NCI-H2196 (cell line): Measurements from ENCODE around the gene USP35.

ENCODE experiments used
- DNase-seq: peaks from one replicate; lab custom pipeline; 2025; ENCODE audit not compliant: unreplicated experiment; lab: John Stamatoyannopoulos, UW

Gene USP35

DNA sequence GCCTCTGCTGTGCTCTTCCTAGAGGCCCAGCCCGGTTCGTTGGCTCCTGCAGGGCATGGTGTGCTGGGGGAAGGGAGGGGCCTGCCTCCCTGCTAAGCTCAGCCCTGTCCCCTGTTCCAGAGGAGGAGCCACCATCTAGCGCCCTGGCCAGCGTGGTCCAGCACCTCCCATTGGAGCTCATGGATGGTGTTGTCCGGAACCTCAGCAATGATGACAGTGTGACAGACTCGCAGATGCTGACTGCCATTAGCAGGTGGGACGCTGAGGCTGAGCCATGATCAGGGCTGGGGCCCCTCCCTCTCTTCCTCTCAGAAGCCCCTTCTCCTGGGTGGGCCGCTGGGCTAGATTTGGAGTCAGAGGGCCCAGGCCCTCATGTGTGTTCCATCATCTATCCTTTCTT is 9.1 kb downstream of the USP35 start:
- DNase-seq, result no peak

- DNase-seq, result no peak
Measured at GRCh38 chr11:78199015-78199652, 10.4 kb downstream of the USP35 start.

- no peak for DNase-seq
Measured at GRCh38 chr11:78199653-78200015, 10.9 kb downstream of the USP35 start.

GRCh38 chr11:78200061-78200460 is 11.3 kb downstream of the USP35 start:
- no peak for DNase-seq

DNA sequence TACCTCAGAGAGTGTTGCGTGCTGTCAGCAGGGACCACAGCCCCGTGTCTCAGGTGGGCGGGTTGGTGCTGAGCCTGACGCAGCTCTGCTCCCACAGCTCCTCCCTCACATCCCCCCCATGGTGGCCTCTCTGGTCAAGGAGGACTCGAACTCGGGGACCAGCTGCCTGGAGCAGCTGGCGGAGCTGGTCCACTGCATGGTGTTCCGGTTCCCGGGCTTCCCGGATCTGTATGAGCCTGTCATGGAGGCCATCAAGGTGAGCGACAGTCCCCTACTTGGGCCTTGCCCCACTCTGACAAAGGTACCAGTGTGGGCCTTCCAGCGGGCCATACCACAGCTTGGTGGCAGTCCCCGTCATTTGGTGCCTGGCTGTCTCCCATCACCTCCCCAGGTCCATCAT is 11.8 kb downstream of the USP35 start:
- no peak for DNase-seq

DNA sequence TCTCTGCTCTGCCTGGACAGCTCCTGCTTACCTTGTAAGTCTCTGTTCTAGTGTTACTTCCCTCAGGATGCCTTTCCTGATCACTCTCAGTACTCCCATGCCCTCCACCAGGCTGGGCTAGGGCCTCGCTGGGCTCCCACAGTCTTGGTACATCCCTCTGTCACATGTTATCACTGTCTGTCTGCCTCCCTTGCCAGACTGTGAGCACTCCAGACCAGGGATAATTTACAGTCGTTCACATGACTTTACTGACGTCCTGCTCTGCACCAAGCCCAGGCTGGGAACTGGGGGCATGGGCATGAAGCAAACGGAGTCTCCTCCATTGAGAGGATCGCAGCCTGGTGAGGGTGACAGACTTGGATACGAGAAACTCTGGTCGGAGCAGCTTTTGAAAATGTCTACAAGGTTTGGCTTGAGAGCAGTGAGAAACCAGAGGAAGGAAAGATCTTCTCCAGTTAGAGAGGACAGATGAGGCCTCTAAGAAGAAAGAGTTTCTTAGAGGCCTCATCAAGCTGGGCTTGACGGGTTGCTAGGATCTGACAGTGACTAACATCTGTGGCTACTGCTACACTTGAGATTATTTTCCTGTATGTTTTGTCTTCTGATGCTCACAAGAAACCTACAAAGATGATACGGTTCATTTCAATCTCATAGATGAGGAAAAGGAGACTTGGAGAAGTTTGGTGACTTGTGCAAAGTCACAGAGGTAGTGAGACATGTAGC is 12.5 kb downstream of the USP35 start:
- no peak for DNase-seq

GRCh38 chr11:78202733-78203167 is 14.0 kb downstream of the USP35 start:
- no peak for DNase-seq

- DNase-seq, result no peak
Measured at GRCh38 chr11:78203184-78203583, 14.5 kb downstream of the USP35 start.

GRCh38 chr11:78205256-78205655 is 16.5 kb downstream of the USP35 start:
- DNase-seq, result no peak

DNA sequence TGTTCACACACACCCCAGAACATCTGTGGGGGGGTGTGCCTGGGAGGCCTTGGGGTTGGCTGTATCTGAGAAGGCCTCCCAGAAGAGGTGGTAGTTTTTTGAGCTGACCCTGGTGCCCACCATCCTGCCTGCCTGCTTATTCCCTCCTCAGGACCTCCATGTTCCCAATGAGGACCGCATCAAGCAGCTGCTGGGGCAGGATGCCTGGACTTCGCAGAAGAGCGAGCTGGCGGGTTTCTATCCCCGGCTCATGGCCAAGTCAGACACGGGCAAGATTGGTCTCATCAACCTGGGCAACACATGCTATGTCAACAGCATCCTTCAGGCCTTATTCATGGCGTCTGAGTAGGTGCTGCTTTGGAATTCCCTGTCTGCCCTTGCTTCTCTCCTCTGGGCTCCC is 17.0 kb downstream of the USP35 start:
- DNase-seq, result no peak

- no peak for DNase-seq
Measured at GRCh38 chr11:78207532-78208256, 19.0 kb downstream of the USP35 start.

GRCh38 chr11:78208257-78209165 is 19.8 kb downstream of the USP35 start:
- DNase-seq, result no peak

DNA sequence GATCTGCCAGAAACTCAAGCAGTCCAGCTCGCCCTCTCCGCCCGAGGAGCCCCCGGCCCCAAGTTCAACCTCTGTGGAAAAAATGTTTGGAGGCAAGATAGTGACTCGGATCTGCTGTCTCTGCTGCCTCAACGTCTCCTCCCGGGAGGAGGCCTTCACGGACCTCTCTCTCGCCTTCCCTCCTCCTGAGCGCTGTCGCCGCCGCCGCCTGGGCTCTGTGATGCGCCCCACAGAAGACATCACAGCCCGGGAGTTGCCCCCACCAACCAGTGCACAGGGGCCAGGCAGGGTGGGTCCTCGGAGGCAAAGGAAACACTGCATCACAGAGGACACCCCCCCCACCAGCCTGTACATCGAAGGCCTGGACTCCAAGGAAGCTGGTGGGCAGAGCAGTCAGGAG is 20.8 kb downstream of the USP35 start:
- no peak for DNase-seq

DNA sequence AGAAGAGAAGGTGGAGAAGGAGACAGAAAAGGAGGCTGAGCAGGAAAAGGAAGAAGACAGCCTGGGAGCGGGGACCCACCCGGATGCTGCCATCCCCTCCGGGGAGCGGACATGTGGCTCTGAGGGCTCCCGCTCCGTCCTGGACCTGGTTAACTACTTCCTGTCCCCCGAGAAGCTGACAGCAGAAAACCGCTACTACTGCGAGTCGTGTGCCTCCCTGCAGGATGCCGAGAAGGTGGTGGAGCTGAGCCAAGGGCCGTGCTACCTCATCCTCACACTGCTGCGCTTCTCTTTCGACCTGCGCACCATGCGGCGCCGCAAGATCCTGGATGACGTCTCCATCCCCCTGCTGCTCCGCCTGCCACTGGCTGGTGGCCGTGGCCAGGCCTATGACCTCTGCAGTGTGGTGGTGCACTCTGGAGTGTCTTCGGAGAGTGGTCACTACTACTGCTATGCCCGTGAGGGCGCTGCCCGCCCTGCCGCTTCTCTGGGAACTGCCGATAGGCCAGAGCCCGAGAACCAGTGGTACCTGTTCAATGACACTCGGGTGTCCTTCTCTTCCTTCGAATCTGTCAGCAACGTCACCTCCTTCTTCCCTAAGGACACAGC is 21.4 kb downstream of the USP35 start:
- DNase-seq, result no peak

DNA sequence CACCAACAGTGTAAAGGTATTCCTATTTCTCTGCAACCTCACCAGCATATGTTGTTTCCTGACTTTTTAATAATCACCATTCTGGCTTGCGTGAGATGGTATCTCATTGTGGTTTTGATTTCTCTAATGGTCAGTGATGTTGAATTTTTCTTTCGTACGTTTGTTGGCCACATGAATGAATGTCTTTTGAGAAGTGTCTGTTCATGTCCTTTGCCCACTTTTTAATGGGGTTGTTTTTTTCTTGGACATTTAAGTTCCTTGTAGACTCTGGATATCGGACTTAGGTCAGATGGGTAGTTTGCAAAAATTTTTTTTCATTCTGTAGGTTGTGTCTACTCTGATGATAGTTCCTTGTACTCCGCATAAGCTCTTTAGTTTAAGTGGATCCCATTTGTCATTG is 22.8 kb downstream of the USP35 start:
- no peak for DNase-seq

- no peak for DNase-seq
Measured at GRCh38 chr11:78212586-78213371, 24.1 kb downstream of the USP35 start.

- no peak for DNase-seq
Measured at GRCh38 chr11:78213526-78214330, 25.0 kb downstream of the USP35 start.

DNA sequence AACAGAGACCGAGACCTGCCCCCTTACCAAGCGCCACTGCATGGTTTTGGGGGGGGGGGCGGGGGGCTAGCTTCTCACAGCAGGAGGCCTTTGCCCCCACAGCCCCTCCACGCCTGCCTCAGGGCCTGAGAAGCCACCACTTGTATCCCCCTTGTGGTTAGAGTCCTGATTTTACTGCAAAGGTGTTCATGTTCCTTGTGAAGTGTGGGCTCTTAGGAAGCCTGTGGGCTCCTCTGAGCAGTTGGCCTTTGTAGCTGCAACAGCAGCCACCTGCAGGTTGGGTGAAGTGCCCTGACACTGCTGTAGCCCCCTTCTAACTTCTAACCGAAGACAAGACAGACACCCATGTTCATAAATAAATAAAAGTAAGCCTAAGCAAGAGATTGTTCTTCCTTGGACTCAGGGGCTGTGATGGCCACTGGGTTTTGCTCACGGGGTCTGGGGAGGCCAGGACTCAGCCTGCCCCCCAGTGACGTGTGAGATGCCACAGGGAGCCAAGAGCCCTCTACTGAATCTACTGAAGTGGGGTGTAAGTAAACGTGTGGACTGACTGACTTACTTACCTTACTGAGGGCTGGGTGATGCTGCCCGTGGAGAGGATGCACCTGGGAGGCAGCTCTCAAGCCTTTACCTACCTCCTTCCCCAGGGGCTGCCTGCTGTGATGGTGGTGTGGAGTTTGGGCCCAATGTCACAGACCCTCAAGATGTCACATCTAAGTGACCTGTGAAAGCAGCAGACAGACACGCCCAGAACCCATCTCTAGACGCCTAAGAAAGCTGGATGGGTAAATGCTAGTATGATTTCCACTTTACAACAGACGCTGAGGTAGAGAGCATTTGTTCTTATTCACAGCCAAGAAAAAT is 25.8 kb downstream of the USP35 start:
- no peak for DNase-seq
